NCI-H2227 (cell line): ENCODE data around the gene VIL1.

Source experiments
- DNase-seq: peaks from one replicate; lab custom pipeline; 2025; ENCODE audit not compliant: unreplicated experiment; lab: John Stamatoyannopoulos, UW

Gene VIL1

DNA sequence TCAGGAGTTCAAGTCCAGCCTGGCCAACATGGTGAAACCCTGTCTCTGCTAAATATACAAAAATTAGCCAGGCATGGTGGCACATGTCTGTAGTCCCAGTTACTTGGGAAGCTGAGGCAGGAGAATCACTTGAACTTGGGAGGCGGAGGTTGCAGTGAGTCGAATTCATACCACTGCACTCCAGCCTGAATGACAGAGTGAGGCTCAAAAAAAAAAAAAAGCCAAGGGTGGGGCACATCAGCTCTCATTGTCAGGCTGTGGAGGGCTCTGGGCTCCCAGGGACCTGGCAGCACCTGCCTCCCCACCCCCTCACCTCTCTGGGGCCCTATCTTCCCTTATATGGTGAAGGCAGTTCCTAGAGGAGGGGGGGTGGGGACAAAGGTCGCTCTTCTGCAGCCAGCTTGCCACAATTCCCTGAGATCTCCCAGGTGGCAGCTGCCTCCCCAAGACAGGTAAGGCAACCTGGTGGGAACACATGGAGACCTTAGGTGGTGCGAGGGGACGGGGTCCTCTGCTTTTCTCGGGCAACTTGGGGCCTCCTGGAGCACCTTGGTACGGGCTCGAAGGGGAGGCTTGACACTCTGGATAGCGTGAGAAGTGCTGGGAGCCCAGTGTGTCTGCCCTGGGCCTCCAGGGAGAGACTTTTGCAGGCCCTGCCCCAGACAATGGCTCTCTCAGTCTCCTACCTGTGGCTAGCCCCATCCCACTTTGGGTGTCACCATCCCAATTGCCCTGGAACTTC, at the start of gene VIL1:
TSS of gene VIL1 (plus strand) at position 407 of the 742 bp plus-strand sequence. CDS start 4,656 bp downstream, outside the sequence.
- DNase-seq = no peak

DNA sequence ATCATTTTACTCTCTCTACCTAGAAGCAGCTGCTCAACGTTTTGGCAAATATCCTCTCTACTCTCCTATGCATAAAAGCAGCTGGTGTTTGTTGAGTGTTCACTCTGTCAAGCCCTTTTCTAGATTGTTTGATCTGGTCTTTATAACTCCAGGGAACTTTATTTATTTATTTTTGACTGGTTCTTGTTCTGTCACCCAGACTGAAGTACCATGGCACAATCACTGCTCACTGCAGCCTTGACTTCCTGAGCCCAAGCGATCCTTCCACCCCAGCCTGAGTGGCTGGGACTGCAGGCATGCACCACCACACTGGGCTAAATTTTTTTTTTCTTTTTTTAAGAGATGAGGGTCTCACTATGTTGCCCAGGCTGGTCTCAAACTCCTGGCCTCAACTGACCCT, 49.6 kb upstream of the VIL1 start:
- DNase-seq = peak; percentile 16

DNA sequence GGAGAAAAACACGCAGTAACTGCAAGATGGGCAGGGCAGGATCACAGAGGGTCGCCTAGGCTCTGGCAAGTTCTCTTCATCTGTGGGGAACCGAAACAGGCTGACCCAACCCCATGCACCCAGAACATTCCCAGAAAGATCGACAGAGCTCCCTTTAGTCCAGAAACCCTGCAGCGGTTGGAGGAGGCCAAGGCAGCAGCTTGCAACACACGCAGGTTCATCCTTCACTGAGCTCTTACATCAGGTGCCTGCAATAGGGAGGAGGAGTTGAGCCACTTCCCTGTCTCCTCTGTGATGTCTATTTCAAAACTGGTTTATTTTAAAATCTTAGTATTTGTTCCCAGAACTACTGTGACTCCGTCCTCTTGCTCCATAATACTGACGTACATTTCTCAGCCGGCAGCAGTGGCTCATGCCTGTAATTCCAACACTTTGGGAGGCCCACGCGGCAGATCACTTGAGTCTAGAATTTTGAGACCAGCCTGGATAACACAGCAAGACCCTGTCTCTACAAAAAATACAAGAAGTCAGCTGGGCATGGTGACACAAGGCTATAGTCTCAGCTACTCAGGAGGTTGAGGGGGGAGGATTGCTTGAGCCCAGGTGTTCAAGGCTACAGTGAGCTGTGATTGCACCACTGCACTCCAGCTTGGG, 48.4 kb upstream of the VIL1 start:
- no peak for DNase-seq

DNA sequence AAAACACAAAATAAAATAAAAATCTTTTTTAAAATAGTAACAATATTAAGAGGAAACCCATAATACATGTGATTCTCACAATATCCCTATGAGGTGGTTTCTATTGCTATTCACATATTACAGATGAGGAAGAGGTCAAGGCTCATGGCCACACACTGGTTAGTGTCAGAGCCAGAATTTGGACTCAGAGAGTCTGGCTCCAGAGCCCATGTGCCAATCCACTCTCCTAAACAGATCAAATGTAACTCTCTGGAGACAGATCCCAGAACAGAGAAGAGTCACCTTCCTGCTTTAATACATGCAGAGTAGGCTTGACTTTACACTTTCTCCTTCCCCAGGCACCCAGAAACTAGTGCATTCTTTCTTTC, 47.0 kb upstream of the VIL1 start:
- DNase-seq = no peak

DNA sequence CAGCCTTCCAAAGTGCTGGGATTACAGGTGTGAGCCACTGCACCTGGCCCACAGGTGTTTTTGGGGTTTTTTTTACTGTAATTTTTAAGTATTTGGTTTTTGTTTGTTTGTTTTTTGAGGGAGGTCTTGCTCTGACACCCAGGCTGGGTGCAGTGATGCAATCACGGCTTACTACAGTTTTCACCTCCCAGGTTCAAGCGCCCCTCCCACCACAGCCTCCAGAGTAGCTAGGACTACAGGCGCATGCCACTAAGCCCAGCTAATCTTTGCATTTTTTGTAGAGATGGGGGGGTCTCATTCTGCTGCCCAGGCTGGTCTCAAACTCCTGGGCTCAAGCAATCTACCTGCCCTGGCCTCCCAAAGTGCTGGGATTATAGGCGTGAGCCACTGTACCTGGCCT, 44.1 kb upstream of the VIL1 start:
- DNase-seq = no peak

DNA sequence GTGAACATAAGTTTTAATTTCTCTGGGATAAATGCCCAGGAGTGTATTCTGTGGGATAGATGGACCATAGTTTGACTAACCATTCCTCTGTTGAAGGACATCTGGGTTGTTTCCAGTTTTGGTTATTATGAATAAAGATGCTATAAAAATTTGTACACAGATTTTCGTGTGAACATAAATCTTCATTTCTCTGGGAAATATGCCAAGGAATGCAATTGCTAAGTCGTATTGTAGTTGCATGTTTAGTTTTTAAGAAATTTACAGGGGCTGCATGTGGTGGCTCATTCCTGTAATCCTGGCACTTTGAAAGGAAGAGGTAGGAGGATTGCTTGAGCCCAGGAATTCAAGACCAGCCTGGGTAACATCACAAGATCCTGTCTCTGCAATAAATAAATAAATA, 43.7 kb upstream of the VIL1 start:
- DNase-seq = no peak

DNA sequence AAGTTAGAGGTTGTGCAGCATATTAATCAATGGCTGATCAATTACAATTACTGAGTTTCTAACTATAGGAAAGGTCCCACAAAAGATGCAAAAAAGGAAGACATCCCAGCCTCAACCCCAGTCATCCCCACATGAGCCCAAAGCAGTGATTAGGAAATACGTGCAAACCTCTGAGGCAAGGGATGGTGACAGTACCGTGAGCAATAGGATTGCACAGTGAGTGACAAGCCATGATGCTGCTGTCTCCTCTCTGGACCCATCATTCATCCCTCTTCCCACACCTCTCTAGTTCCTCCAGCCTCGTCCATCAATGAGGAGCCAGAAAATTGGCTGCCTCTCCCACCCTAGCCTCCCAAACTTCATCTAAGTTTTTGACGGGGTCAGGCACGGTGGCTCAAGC, 40.9 kb upstream of the VIL1 start:
- DNase-seq = no peak

DNA sequence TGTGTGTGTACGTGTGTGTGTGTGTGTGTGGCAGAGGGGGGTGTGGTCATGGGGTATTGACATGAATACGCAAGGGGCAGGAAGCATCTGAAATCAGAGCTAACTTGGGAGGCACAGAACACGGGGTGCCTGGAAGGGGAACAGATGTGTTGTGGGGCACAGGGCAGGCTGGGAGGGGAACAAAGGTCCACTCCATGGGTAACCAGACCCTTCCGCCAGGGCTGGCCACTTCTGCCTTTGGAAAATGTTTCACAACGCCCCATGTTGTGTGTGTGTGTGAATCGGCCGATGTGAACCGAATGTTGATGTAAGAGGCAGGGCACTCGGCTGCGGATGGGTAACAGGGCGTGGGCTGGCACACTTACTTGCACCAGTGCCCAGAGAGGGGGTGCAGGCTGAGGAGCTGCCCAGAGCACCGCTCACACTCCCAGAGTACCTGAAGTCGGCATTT, 37.0 kb upstream of the VIL1 start, which contains the start of gene SLC11A1:
TSS of gene SLC11A1 (plus strand) at position 358 of the 451 bp plus-strand sequence. CDS start 96 bp downstream, outside the sequence.
- DNase-seq = no peak

DNA sequence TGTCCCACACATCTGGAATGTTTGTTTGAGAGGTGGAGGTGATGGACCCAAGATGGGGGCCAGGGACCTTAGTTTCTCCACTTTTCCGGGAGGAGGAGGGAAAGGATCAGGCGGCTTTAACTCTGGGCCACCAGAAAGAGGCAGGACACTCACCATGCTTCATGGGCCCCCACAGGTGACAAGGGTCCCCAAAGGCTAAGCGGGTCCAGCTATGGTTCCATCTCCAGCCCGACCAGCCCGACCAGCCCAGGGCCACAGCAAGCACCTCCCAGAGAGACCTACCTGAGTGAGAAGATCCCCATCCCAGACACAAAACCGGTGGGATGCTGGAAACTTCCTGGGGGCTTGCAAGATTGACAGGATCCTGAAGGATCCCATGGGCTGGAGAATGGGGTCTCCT, 36.1 kb upstream of the VIL1 start:
- no peak for DNase-seq

DNA sequence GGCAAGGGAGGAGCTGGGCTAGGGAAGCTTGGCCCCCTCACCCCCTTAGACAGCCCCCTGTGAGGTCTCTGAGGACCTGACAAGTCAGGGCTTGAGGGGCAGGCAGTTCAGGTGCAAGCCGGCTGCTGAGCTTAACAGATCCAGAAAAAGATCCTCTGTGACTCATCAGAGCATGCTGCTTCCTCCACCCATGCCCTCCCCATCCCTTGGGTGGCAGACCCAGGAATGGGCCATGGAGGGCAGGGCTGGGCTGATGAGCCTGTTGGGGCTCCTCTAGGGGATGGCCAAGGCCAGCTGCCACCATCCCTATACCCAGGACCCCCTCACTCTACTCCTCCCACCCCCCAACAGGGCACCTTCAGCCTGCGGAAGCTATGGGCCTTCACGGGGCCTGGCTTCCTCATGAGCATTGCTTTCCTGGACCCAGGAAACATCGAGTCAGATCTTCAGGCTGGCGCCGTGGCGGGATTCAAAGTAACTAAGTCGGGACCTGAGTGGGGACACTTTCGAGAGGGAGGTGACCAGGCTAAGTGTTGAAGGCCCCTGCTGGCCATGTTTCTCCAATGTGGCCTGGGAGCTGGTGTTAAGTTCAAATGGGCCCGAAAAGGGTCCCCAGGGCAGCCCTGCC, 34.9 kb upstream of the VIL1 start:
- DNase-seq = no peak

DNA sequence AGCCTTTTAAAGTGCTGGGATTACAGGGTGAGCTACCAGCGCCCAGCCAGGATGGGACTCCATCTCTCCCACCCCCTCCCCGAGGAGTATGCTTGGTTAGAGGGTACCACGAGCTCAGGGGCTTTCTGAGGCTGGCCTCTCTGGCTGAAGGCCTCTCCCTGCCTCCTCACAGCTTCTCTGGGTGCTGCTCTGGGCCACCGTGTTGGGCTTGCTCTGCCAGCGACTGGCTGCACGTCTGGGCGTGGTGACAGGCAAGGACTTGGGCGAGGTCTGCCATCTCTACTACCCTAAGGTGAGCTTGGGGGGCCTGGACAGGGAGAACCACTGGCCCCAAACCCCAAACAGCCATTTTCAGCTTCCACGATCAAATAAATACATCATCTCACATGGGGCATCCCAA, 33.9 kb upstream of the VIL1 start:
- DNase-seq = no peak

DNA sequence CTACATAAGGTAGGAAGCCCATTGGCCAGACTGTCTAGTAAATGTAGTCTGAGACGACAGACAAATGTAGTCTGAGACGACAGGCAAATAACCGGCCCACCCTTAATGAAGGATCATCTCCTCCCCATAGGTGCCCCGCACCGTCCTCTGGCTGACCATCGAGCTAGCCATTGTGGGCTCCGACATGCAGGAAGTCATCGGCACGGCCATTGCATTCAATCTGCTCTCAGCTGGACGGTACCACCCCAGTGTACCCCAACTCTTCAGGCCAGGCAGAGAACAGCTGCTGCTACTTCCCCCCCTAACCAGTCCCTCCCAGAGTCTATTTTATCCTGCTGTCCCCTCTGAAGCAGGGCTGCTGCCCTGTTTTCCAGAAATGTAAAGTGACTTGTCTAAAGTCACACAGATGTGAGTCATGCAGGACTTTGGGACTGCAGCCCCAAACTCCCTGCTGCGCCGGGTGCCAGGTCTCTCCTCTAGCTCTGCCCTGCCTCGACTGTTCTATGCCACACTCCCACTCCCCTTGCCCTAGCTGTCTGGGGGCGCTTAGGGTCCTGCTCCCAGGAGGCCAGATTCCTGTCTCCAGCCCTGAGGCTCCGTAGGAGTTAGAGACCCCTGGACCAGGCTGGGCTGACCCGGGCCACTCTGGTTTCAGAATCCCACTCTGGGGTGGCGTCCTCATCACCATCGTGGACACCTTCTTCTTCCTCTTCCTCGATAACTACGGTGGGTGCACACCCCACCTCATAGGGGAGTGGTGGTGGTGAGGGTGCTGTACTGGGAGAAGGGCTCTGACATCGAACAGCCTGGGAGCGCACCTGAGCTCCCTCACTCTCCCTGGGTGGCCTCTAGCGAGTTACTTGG, 32.2 kb upstream of the VIL1 start:
- no peak for DNase-seq

DNA sequence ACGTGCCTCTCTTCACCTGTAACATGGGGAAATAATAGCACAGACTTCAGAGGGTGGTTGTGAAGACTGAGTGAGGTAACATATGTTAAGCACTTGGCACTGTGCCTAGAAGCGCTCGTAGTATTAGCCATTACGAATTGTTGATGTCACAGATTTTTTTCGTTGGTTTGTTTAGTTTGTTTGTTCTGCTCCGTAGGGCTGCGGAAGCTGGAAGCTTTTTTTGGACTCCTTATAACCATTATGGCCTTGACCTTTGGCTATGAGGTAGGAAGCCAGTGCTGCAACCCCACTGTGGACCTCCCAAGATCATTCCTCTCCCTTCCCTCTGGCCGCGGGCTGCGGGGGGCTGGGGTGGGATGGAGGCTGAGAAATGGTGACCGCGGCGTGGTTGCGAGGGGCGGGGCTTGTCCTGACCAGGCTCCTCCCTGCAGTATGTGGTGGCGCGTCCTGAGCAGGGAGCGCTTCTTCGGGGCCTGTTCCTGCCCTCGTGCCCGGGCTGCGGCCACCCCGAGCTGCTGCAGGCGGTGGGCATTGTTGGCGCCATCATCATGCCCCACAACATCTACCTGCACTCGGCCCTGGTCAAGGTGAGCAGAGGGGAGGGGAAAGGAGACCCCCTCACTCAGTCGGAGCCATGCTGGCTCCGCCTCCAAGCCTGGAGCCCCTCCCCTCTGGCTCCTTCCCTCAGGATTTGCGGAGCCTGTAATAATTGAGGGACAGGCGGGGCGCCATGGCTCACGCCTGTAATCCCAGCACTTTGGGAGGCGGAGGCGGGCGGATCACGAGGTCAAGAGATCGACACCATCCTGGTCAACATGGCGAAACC, 31.3 kb upstream of the VIL1 start:
- peak; percentile 79 for DNase-seq

DNA sequence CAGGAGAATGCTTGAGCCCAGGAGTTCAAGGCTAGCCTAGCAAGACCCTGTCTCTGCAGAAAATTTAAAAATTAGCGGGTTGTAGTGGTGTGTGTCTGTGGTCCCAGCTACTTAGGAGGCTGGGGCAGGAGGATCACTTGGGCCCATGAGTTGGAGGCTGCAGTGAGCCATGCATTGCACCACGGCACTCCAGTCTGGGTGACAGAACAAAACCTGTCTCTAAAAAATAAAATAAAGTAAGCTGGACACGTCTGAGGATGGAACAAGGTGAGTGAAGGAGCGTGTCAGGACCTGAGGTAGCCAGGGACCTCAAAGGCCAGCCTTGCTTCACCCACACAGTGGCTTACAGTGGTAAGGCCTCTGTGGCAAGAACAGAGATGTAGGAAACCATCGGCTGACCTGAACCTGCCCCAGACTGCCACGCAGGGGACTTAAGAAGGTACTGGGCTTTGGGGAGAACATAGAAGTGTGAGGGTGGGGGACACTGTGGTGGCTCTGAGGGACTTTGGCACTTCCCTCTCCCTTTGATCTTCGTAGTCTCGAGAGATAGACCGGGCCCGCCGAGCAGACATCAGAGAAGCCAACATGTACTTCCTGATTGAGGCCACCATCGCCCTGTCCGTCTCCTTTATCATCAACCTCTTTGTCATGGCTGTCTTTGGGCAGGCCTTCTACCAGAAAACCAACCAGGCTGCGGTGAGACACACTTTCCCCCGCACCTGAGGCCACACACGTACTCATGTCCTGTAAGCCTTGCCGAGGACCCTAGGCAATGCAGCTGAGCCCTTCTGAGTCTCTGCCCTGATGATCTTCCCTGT, 29.4 kb upstream of the VIL1 start:
- DNase-seq = no peak

DNA sequence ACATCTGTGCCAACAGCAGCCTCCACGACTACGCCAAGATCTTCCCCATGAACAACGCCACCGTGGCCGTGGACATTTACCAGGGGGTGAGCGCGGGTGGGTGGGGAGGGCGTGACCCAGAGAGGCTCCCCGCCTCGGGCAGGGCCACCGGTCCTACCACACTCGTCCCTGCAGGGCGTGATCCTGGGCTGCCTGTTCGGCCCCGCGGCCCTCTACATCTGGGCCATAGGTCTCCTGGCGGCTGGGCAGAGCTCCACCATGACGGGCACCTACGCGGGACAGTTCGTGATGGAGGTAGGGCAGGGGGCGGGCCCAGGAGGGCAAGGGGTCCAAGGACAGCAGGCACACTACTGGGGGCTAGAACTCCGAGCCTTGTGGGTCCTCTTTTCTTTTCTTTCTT, 27.7 kb upstream of the VIL1 start:
- DNase-seq = no peak

DNA sequence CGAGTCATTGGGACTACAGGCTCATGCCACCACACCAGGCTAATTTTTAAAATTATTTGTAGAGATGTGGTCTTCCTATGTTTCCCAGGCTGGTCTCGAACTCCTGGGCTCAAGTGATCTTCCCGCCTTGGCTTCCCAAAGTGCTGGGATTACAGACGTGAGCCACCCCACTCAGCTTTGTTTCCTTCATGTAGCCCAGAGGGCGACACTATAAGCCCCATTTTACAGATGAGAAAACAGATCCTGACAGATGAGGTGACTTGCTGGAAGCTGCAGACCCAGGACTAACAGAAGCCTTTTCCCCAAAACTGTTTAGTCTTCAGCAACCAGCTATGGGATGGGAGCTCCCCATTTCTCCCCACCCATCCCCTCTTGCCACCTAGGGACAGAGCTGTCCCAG, 26.5 kb upstream of the VIL1 start:
- DNase-seq = no peak

DNA sequence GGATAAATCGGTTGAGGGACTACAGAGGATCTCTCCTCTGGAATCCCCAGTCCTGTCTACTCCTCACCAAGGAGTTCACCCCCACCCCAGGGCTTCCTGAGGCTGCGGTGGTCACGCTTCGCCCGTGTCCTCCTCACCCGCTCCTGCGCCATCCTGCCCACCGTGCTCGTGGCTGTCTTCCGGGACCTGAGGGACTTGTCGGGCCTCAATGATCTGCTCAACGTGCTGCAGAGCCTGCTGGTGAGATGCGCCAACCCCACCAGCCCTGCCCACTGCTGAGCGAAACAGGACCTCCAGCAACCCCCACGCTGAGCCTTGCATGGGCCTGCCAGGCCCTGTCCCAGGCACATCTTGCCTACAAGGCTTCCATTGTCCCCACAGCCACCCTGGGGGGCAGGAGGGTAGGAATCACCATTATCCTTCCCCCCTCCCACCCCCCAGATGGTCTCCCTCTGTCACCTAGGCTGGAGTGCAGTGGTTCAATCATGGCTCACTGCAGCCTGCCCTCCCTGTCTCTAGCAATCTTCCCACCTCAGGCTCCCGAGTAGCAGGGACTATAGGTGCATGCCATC, 25.9 kb upstream of the VIL1 start:
- no peak for DNase-seq

DNA sequence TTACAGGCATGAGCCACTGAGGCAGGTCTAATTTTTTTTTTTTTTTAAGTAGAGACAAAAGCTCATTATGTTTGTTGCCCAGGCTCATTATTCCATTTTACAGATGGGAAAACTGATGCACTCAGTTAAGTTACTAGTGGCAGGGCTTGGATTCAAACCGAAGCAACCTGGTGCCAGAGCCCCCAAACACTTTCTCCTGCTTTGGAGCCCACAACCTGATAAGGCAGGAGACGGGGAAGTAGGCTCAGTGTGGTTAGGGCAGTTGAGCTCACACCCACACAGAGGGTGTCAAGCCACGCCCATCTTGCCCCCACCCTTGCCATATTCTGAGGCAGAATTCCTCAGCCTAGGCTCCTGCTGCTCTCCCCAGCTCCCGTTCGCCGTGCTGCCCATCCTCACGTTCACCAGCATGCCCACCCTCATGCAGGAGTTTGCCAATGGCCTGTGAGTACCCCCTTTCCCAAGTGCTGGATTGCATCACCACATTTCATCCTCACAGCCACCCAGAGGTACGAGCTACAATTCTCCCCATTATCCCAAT, 25.1 kb upstream of the VIL1 start:
- DNase-seq = no peak
